SJCRH30 (cell line): Measurements from ENCODE around the gene GFOD2. TPM values are rescaled to one million over a fixed set of nuclear protein-coding genes. Genes with fewer than 3 reads are reported as not detected.

Experiments used
- DNase-seq, 2 experiments: peaks; one replicate each; pipeline ENCODE4 v3.0.0-alpha.2; 2015 to 2020
- H3K27ac ChIP-seq: fragments of 250-450 bp; sonication (Bioruptor Pico); 2 replicates; pipeline ENCODE4 v1.5.1; 2020; ENCODE audit warnings: mild to moderate bottlenecking, moderate library complexity
- H3K27me3 ChIP-seq: fragments of 250-450 bp; sonication (Bioruptor Pico); 2 replicates; pipeline ENCODE4 v1.5.1; 2020; ENCODE audit warnings: mild to moderate bottlenecking, moderate library complexity
- H3K36me3 ChIP-seq: fragments of 250-450 bp; sonication (Bioruptor Pico); 2 replicates; pipeline ENCODE4 v1.5.1; 2020; ENCODE audit warnings: mild to moderate bottlenecking, moderate library complexity
- H3K4me1 ChIP-seq: fragments of 250-450 bp; sonication (Bioruptor Pico); 2 replicates; pipeline ENCODE4 v1.5.1; 2020; ENCODE audit warnings: mild to moderate bottlenecking, moderate library complexity
- H3K4me3 ChIP-seq: fragments of 250-450 bp; sonication (Bioruptor Pico); 2 replicates; pipeline ENCODE4 v1.5.1; 2020; ENCODE audit warnings: mild to moderate bottlenecking, moderate library complexity
- H3K9me3 ChIP-seq: fragments of 250-450 bp; sonication (Bioruptor Pico); replicated peaks from 2 replicates; pipeline ENCODE4 v1.5.1; 2020; ENCODE audit warnings: mild to moderate bottlenecking, moderate library complexity
- total RNA-seq: library from RNA; depleted of rRNA; stranded (reverse); fragments of >200 nt; shearing (Covaris generic); gene quantifications from 2 replicates; pipeline ENCODE4 v1.2.3, GENCODE V29; 2014

GFOD2 gene
- total RNA-seq, 1 experiment from 2014 or later = 11.2 TPM

GRCh38 chr16:67749436-67750078 lies 30.4 kb upstream of the GFOD2 start:
- no peaks in the 10 kb centered on the region for H3K4me1 ChIP-seq
- no peaks in the 10 kb centered on the region for H3K27me3 ChIP-seq
- H3K27ac ChIP-seq = no peak overlapping the region
- no peaks in the 10 kb centered on the region for H3K9me3 ChIP-seq
- no peak for DNase-seq
- H3K36me3 ChIP-seq = no peaks in the 10 kb centered on the region
- H3K4me3 ChIP-seq = no peak overlapping the region

DNA sequence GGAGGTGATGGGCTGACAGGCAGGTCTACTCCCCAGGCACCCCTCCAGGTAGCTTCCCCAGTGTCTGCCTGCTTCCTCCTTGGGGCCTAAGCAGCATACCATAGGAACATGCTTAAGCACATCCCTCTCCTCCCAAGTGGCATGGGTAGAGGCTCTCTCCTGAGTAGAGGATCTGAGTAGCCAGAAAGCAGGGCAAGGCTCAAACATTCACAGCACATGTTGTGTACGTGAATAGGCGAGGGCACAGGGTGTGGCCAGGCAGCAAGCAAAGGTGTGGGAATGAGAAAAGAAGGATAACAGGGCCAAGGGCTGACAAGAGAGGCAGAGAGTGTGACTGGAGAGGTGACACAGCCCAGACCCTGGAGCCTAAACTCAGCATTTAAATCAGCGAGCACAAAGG lies 29.7 kb upstream of the GFOD2 start:
- Histone ChIP-seq H3K27ac (no peak overlapping the region), H3K9me3 (no peaks in the 10 kb centered on the region)

GRCh38 chr16:67746846-67747245 lies 27.7 kb upstream of the GFOD2 start:
- Histone ChIP-seq H3K27me3 (no peaks in the 10 kb centered on the region), H3K27ac (no peak overlapping the region), H3K9me3 (no peaks in the 10 kb centered on the region), H3K36me3 (no peaks in the 10 kb centered on the region), H3K4me1 (no peaks in the 10 kb centered on the region), H3K4me3 (no peak overlapping the region)
- no peak for DNase-seq

More for the DNA sequence above, 29.7 kb upstream of the GFOD2 start:
- H3K36me3 ChIP-seq = no peaks in the 10 kb centered on the region
- no peaks in the 10 kb centered on the region for H3K4me1 ChIP-seq
- no peak overlapping the region for H3K4me3 ChIP-seq
- H3K27me3 ChIP-seq = no peaks in the 10 kb centered on the region
- no peak for DNase-seq

- Histone ChIP-seq H3K9me3 (no peaks in the 10 kb centered on the region), H3K27ac (no peak overlapping the region)
These were observed 22.0 kb upstream of the GFOD2 start for GRCh38 chr16:67741118-67741517.

DNA sequence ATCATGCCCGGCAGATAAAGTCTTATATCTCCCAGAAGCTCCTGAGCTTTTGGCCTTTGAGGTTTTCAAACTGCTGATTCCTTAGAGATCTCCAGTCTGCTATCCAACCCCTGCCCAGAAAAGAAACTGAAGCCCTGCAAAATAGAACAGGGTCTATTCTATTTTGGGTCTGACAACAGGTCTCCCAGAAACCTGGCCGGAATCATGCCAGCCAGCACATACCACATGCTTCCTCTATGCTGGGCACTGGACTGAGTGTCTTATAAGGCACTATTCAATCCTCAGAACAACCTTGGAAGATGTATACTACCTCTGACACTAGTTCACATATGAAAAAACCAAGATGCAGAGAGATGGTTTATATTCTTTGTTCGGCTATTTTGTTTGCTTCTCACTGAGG lies 21.3 kb upstream of the GFOD2 start:
- no peaks in the 10 kb centered on the region for H3K36me3 ChIP-seq
- H3K4me3 ChIP-seq = no peak overlapping the region
- H3K27me3 ChIP-seq = no peaks in the 10 kb centered on the region
- no peak for DNase-seq
- no peak overlapping the region for H3K27ac ChIP-seq
- no peaks in the 10 kb centered on the region for H3K9me3 ChIP-seq
- no peaks in the 10 kb centered on the region for H3K4me1 ChIP-seq

More at GRCh38 chr16:67741118-67741517, 22.0 kb upstream of the GFOD2 start:
- Histone ChIP-seq H3K4me3 (no peak overlapping the region), H3K27me3 (no peaks in the 10 kb centered on the region), H3K4me1 (no peaks in the 10 kb centered on the region), H3K36me3 (no peaks in the 10 kb centered on the region)
- no peak for DNase-seq

GRCh38 chr16:67736858-67737257 lies 17.7 kb upstream of the GFOD2 start:
- no peaks in the 10 kb centered on the region for H3K27me3 ChIP-seq
- H3K4me1 ChIP-seq = no peaks in the 10 kb centered on the region
- DNase-seq = no peak
- H3K4me3 ChIP-seq = no peak overlapping the region
- no peaks in the 10 kb centered on the region for H3K9me3 ChIP-seq
- H3K36me3 ChIP-seq = no peaks in the 10 kb centered on the region
- no peak overlapping the region for H3K27ac ChIP-seq

DNA sequence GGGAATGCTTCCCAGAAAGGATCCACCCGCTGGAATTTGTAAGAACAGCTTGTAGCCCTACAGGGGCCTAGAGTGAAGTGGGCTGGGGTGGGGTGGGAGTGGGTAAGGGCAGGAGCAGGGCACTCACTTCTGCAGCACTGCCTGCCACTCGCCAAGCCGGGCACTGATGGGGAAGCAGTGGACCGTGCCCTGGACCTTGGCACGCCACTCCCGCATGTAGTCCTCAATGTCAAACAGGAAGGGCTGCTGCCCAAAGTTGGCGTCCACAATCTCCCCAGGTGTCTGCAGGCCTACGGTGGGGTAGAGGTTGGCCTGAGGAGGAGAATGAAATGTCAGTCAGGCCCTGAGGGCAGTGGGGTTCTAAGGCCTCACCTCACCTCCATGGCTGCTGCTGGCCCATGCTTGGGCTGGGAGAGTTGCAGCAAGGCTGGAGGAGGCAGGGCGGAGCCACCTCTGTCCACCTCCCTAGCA lies 15.7 kb upstream of the GFOD2 start:
- Histone ChIP-seq H3K27me3 (no peaks in the 10 kb centered on the region), H3K4me1 (no peaks in the 10 kb centered on the region), H3K4me3 (no peak overlapping the region), H3K27ac (no peak overlapping the region), H3K9me3 (no peaks in the 10 kb centered on the region), H3K36me3 (no peaks in the 10 kb centered on the region)
- no peak for DNase-seq

DNA sequence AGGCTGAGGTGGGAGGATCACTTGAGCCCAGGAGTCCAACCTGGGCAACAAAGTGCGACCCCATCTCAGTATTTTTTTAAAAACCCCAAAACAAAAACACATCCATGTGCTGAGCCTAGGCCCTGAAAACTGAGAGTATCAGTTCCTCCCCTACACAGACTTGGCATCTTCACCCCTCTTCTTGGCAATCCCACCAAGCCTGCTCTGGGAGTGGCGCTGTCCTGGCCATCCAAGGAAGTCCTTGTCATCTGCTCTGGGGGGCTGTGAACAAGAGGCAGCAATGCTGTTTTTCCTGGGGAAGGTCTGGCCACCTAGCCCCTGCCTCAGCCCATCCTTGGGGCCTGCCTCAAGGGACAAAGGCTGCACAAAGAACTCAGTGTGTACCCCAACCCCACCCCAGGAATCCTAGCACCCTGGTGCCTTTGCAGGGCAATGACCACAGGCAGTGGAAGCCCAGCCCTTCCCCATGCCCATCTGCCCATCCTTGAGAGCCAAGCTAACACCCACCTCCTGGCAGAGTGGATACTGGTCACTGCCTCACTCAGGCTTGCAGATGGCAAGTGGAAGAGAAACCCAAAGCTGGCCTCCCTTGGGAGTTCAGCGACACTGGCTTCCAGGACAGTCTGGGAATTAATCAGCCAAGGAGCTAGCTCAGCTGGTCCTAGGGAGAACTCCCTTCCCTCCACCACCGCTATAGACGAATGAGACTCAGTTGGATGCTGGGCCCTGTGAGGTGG lies 14.8 kb upstream of the GFOD2 start:
- Histone ChIP-seq H3K27ac (no peak overlapping the region), H3K9me3 (no peaks in the 10 kb centered on the region), H3K27me3 (no peaks in the 10 kb centered on the region), H3K4me3 (no peak overlapping the region), H3K36me3 (no peaks in the 10 kb centered on the region), H3K4me1 (no peaks in the 10 kb centered on the region)
- no peak for DNase-seq

DNA sequence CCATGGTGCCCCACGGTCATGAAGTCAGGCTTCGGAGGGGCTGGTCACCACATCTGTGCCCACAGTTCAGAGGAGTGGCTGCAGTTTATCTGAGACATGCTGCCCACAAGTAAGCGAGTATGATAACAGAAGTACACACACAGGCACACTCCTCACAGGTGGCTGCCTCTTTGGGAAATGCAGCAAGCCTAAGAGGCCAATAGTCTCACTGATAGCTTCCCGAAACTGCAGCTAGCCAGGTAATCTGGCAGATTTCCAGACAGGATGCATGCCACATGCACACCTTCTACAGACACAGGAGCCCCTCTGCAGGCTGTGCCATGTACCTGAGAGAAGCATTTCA lies 12.6 kb upstream of the GFOD2 start:
- no peaks in the 10 kb centered on the region for H3K27me3 ChIP-seq
- H3K36me3 ChIP-seq = no peaks in the 10 kb centered on the region
- no peak overlapping the region for H3K27ac ChIP-seq
- no peaks in the 10 kb centered on the region for H3K4me1 ChIP-seq
- H3K4me3 ChIP-seq = no peak overlapping the region
- H3K9me3 ChIP-seq = no peaks in the 10 kb centered on the region
- no peak for DNase-seq

- Histone ChIP-seq H3K27me3 (no peaks in the 10 kb centered on the region), H3K4me1 (no peaks in the 10 kb centered on the region), H3K9me3 (no peaks in the 10 kb centered on the region), H3K27ac (no peak overlapping the region), H3K36me3 (no peaks in the 10 kb centered on the region), H3K4me3 (no peak overlapping the region)
- no peak for DNase-seq
These were observed 12.1 kb upstream of the GFOD2 start for GRCh38 chr16:67731071-67731752.

DNA sequence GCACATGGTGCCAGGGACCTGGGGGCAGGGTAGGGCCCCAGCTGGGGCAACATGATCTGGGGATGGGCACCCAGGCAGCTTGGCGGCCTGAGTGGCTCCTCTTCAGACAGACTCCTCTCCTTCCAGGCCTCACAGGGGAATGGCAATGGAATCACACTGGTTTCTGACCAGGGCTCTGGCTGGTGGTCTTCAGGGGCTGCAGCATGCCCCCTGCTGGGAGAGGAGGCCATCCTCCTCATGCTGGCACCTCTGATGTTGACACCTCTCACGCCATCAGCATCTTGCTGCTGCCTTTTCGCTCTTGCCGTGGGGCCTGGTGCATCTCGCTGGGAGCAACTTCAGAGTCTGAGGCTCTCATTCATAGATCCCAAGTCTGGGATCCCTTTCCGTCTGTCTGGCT lies 11.2 kb upstream of the GFOD2 start:
- no peak overlapping the region for H3K4me3 ChIP-seq
- H3K4me1 ChIP-seq = no peaks in the 10 kb centered on the region
- H3K27me3 ChIP-seq = no peaks in the 10 kb centered on the region
- no peak for DNase-seq
- H3K27ac ChIP-seq = no peak overlapping the region
- no peaks in the 10 kb centered on the region for H3K9me3 ChIP-seq
- no peaks in the 10 kb centered on the region for H3K36me3 ChIP-seq

- DNase-seq = no peak
- no peak overlapping the region for H3K4me3 ChIP-seq
- no peak overlapping the region for H3K27ac ChIP-seq
- no peaks in the 10 kb centered on the region for H3K9me3 ChIP-seq
- H3K36me3 ChIP-seq = no peaks in the 10 kb centered on the region
- no peaks in the 10 kb centered on the region for H3K27me3 ChIP-seq
- H3K4me1 ChIP-seq = no peaks in the 10 kb centered on the region
These were observed 10.6 kb upstream of the GFOD2 start for GRCh38 chr16:67729636-67730248.

DNA sequence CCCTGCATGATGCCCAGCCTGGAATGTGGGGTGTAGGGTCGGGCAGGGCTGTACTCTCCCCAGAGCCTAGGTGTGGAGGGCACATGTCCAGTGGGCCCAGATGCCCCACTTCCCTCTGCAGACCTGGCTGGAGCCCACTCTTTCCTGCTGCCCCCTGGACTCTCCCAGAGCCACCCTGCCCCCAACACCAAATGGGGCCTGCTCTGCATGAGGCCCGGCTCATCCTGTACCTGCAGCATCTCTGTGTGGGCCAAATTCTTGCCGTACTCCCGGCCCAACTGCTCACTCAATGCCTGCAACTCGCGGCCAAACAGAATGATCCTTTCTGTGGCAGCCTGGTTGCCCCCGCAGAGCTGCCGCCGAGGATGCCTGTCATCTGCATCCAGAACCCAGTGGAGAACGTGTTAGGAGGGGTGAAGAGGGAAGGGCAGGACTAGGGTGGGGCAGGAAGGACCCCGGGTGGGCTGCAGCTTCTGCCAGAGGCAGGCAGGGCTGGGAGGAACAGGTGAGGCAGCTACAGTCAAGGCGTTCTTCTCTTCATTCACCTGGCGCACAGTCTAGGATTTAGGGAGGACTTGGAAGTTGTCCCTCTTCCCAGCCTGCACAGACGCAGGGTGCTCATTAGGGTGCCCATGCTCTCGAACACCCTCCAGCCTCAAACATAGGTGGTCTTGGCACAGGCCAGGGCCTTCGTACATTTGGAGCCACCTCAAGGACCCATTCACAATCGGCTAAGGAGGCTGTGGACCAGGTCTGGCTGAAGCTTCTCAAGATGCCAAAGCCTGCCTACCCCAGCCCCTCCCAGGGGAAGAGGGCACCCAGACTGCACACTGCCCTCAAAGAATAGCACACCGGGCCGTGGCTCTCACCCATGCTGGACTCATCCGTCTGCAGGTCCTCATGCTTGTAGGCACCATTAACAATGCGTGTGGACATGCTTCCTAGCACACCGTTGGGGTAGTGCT lies 8.7 kb upstream of the GFOD2 start:
- Histone ChIP-seq H3K27me3 (no peaks in the 10 kb centered on the region), H3K9me3 (no peaks in the 10 kb centered on the region), H3K36me3 (no peaks in the 10 kb centered on the region), H3K4me3 (no peak overlapping the region), H3K4me1 (no peaks in the 10 kb centered on the region), H3K27ac (no peak overlapping the region)
- DNase-seq = no peak
